NCI-H510A treated with DMSO at 0.1 percent for 48 hours (cell line): Measurements from ENCODE around the gene POLR3B.
"Not testable (repeated sequence)": the region's sequence is repeated elsewhere in the genome, so short reads cannot be mapped to it uniquely, and the experiment has no call there.

ENCODE experiments used
- DNase-seq: peaks from one replicate; lab custom pipeline; 2025; lab: John Stamatoyannopoulos, UW

The POLR3B gene

GRCh38 chr12:106342397-106343213, 14.9 kb upstream of the POLR3B start:
- DNase-seq, result peak; percentile 6

DNA sequence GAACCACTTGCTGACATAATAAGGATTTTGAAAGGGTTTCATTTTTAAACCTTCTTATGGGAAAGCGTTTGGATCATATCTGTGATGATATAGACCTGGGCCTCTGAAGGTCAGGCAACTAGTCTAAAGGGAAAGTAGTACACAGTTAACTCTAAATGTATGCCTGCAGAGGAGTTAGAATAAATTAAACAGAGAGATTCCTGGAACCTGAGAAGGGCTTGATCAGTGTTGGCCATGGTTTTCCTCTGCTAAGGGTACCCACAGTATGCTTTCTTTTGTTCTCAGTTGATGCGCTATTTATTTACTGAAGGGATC, 14.4 kb upstream of the POLR3B start:
- no peak for DNase-seq

DNA sequence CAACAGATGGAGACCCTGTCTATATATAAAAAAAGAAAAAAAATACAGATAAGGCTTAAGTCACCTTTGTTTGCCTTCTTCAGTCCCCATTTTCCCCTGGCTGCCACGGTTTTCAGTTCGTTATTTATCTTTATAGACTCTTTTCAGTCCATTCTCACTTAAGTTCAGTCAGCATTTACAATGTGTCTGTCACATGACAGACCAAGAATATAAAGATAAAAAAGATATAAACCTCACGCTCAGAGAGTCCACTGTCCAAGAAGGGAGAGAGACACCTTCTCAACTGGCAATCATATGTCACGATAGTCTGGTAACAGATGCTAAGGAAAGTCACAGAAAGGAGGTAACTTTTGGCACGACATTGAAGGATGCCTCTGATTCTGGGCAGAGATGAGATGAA, 13.4 kb upstream of the POLR3B start:
- DNase-seq, result no peak

DNA sequence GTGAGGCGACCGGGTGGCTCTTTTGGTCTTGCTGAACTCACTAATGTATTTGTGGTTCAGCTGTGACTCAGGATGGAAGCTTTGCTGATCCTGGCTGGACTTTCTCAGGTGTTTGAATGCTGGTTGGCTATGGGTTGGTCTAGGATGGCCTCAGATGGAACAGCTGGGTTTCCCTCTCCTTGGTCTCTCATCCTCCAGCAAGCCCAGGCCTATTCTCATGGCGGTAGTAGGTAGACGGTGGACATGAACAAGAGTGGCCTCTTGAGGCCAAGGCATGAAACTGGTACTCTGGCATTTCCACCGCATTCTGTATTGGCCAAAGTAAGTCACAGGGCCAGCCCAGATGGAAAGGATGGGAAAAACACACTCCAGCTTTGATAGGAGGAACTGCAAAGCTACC, 11.8 kb upstream of the POLR3B start:
- DNase-seq, result peak; percentile 39

GRCh38 chr12:106348411-106348810, 9.1 kb upstream of the POLR3B start:
- DNase-seq, result no peak

DNA sequence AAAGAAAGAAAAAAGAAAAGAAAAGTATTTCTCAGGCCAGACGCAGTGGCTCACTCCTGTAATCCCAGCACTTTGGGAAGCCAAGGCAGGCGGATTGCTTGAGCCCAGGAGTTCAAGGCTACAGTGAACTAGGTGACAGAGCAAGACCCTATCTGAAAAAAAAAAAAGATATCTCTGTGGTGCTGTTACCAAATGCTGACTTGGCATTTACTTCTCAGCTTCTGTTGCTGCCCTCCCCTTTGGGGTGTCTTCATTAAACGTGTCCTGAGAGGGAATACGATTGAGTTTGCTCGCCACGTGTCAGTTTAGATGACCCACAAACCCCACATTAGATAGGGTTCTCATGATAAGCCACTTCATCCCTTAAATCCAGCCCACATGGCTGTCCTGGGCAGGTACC, 4.4 kb upstream of the POLR3B start:
- no peak for DNase-seq

- no peak for DNase-seq
These were observed 1.1 kb downstream of the POLR3B start for GRCh38 chr12:106358396-106359241.

DNA sequence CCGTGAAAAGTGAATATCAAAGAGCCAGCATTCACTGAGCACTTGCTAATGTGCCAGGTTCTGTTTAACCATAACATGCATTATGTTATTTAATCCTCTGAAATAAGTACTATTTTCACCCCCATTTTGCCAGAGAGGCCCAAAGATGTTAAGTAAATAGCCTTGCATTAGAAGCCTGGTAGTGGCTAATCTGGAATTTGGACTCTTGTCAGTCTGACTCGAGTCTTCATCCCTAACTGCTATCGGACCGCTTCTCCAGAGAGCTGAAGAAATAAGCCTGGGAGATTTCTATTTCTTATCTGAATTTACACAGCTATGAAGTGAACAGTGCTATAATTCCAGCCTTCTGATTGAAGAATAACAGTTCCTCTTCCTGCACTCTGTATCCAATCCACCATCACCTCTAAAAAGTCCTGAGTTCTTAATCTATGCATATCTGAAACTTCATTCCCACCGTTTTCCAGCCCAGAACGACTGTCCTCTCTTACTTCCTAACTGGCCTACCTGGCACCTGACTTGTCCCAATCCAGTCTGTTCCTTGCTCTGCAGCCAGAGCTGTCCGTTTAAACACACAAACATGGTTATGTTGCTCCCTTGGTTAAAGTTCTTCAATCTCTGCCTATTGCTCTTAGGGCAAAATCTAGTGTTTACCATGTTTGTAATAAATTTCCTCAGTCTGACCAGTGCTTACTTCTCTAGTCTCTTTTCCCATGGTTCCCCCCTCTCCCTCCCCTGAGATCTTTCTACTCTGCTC, 2.3 kb downstream of the POLR3B start:
- DNase-seq, result no peak

- no peak for DNase-seq
These were observed 2.9 kb downstream of the POLR3B start for GRCh38 chr12:106360400-106360994.

DNA sequence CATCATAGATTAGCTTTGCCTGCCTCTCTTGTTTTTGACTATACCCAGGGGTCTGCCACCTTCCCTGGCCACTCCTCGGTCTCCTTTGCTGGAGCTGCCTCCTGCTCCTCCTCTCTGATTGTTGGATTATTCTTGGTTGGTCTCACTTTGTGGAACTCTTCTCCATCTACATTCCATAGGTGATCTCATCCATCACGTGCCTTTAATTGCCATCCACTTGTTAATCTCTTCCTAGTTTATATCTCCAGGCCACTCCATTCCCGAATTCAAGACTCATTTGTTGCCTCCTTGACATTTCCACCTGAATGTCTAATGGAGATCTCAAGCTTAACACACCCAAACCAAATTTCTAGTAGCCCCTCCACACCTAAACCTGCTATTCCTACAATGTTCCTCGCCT, 5.4 kb downstream of the POLR3B start:
- DNase-seq, result no peak

DNA sequence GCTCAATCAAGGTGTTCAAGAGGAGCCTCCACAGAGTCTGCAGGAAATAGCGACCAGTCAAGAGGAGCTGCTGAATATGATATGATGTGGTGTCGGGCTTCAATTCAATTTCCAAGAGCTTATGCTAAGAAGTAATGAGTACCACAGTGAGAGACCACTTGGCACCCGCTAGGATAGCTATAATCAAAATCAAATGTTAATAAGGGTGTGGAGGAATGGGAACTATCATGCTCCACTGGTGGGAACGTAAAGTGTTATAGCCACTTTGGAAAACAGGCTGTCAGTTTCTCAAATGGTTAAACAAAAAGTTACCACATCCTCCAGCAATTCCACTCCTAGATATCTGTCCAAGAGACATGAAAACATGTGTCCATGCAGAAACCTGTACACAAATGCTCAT, 6.7 kb downstream of the POLR3B start:
- no peak for DNase-seq

DNA sequence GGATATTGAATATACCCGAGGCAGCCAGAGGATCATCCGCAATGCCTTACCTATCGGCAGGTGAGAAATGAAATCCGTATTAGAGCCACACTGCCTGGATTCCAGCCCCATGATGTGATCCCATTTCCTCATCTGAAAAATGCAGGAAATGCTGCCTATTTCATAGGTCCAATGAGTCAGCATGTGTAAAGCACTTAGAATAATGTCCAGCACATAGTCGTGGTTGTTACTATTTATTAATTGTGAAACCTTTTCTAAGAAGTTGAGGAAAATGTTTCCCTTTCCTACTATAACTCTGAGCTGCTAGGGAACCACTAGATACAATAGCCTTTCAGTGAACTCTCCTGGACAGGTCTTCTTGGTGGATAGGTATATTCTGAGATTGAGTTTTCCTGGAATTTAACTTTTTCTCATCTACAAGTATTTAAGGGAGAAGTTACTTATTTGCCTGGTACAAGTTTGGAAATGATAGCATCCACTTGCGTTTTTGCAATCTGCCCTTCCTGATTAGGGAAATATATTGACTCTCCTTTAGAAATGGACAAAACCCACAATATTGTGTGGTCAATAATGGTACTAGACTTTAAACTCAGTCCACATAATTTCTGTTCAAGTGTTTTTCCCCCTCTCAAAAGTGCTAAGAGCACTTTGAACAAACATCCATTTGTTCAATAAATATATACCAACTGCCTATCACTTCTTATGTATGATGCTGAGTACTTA, 12.2 kb downstream of the POLR3B start:
- DNase-seq, result no peak

- DNase-seq, result no peak
These were observed 21.2 kb downstream of the POLR3B start for GRCh38 chr12:106378788-106379187.

DNA sequence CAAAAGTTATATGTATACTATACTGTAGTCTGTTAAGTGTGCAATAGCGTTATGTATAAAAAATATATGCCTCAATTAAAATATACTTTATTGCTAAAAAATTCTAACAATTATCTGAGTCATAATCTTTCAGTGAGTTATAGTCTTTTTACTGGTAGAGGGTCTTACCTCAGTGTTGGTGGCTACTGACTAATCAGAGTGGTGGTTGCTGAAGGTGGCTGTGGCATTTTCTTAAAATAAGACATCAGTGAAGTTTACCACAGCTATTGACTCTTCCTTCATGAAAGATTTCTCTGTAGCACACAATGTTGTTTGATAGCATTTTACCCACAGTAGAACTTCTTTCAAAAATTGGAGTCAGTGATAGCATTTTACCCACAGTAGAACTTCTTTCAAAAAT, 23.4 kb downstream of the POLR3B start:
- no peak for DNase-seq

DNA sequence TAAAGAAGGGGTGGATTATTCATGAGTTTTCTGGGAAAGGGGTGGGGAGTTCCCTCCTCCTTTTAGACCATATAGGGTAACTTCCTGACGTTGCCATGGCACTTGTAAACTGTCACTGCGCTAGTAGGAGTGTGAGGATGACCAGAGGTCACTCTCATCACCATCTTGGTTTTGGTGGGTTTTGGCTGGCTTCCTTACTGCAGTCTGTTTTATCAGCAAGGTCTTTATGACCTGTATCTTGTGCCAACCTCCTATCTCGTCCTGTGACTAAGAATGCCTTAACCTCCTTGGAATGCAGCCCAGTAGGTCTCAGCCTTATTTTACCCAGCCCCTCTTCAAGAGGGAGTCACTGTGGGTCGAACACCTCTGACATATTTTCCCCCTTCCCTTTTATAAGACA, 24.3 kb downstream of the POLR3B start:
- DNase-seq, result not testable (repeated sequence)

DNA sequence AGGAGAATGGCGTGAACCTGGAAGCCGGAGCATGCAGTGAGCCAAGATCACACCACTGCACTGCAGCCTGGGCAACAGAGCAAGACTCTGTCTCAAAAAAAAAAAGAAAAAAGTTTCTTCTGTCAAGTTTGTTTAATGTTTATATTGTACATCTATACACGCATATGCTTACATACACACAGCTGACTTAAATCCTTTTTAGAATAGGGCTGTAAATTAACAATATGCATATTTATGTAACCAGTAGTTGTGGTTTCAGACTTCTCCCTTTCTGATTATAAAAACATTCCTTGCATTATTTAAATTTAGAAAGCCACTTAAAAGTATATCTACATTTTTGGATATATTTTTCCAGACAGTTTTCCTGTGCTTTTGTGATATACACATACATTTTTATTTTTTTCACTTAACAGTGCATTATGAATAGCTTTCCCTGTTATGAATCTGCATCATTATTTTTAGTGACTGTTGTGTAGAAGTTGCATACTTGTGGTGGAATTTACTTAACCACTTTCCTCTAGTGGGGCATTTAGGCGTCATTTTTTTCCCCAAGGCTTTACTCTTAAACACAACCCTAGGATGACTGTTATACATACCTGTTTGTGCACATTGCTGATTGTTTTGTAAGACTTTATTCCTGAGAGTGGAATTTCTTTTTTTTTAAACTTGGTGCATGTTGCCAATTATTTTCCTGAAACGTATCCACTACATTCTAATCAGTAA, 29.4 kb downstream of the POLR3B start:
- no peak for DNase-seq

DNA sequence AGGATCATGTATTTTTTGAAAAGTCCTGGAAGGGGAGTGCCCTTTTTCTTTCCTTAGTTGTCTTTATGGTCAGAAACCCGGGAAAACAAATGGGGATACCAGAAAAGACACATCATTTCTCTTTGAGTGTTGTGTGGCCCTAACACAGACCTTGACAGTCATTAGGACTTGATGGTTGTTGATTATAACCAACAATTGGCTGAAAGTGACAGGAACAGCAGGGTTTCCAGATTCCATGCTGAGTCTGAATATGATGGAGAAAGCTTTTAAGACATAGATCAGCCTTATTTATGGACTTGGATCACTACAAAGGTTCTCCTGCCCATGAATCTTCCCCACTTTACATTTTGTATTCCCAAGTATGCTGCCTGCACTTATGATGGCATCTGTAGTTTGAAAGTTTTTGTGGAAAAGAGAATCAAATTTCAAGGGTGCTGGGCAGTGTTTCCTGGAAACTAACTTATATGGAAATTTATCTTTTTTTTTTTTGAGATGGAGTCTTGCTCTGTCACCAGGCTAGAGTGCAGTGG, 30.4 kb downstream of the POLR3B start:
- DNase-seq, result no peak

GRCh38 chr12:106389151-106389550, 31.6 kb downstream of the POLR3B start:
- no peak for DNase-seq

DNA sequence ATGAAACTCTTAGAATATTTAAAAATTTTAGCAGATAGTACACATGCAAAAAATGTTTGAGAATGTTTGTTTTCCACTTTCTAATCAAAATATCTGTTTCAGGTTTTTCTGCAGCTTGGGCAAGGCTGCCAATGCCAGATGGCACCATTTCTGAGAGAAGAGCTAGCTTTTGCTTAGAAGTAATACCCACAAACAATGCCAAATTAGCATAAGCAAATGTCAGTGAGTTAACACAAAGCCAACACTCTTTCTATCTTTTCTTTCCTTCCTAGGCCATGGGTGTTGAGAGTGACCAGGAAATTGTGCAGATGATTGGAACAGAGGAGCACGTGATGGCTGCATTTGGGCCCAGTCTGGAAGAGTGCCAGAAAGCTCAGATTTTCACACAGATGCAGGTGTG, 35.2 kb downstream of the POLR3B start:
- no peak for DNase-seq

DNA sequence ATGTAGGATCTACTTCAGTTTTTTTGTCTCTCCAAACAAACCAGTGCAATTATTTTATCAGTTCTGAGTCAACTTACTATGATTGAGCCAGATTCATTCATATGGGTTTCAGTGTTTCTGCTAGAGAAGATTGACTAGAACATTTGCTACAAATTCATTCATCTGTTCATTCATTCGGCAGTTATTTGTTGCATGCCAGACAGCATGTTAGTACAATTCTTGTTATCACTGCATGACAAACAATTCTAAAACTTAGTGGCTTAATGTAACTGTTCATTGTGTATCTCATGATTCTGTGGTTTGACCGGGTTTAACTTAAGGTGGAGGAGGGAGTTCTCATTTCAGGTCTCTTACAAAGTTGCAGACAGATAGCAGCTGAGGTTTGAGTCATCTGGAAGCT, 52.3 kb downstream of the POLR3B start:
- no peak for DNase-seq

- DNase-seq, result no peak
These were observed 55.0 kb downstream of the POLR3B start for GRCh38 chr12:106412563-106412962.
